Parathyroid adenoma (tissue), 2 donors: ENCODE measurements around the gene TPGS2.

Source experiments
- H2AFZ ChIP-seq: fragments of 300-600 bp; sonication (generic); one replicate; pipeline ENCODE4 v1.7.0; 2017; ENCODE audit warnings: antibody characterized with exemption, mild to moderate bottlenecking
- H3K27ac ChIP-seq: fragments of 300-600 bp; sonication (generic); one replicate; pipeline ENCODE4 v1.7.0; 2017
- H3K27me3 ChIP-seq: fragments of 300-600 bp; sonication (generic); one replicate; pipeline ENCODE4 v1.7.0; 2017; ENCODE audit warnings: low read length; ENCODE audit not compliant: control insufficient read depth, insufficient read depth
- H3K36me3 ChIP-seq: fragments of 300-600 bp; sonication (generic); one replicate; pipeline ENCODE4 v1.7.0; 2017; ENCODE audit warnings: low read length; ENCODE audit not compliant: control insufficient read depth, insufficient read depth
- H3K4me1 ChIP-seq: fragments of 300-600 bp; sonication (generic); one replicate; pipeline ENCODE4 v1.7.0; 2017; ENCODE audit warnings: control low read depth
- H3K4me2 ChIP-seq: fragments of 300-600 bp; sonication (generic); one replicate; pipeline ENCODE4 v1.7.0; 2017; ENCODE audit warnings: low read length
- H3K4me3 ChIP-seq: fragments of 300-600 bp; sonication (generic); one replicate; pipeline ENCODE4 v1.7.0; 2017; ENCODE audit warnings: low read depth, low read length
- H3K79me2 ChIP-seq: fragments of 300-600 bp; sonication (generic); one replicate; pipeline ENCODE4 v1.7.0; 2017; ENCODE audit warnings: control low read depth
- H3K9ac ChIP-seq: fragments of 300-600 bp; sonication (generic); one replicate; pipeline ENCODE4 v1.7.0; 2017; ENCODE audit warnings: mild to moderate bottlenecking
- H3K9me3 ChIP-seq: fragments of 300-600 bp; sonication (generic); one replicate; pipeline ENCODE4 v1.7.0; 2017; ENCODE audit warnings: low read length; ENCODE audit not compliant: control insufficient read depth
- TF ChIP-seq, protein P1 (sequence below): fragments of 300-600 bp; sonication (generic); IDR thresholded peaks from one replicate; pipeline ENCODE4 v1.7.0; 2017; ENCODE audit warnings: antibody characterized with exemption, mild to moderate bottlenecking
- donor health status: primary hyperparathyroidism.

The TPGS2 gene

DNA sequence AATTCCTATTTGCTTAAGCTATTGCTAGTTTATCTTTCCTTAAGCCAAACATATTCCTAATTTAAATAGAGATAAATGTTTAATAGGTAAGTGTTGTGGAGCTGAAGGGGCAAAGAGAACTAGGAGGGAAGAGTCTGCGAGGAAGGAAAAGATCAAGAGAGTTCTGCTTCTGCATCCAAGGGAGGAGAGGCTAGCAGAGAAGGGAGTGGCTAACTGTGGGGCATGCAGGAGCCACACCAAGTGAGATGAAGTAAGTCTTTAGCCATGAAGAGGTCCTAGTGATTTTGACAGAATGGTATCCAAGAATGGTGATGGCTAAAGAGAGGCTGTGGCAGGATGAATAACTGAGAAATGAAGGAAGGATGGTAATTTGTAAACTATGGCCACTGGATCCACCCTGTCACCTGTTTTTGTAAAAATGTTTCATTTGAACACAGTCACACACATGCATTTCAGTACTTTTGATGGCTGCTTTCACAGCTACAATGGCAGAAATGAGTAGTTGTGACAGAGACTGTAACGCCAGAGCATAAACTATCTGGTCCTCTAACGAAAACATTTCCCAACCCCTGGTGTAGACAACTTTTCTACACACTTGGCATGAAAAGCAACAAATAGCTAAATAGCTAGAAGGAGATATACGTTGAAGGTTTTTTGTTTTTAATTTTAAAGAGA, 15.6 kb downstream of the TPGS2 start:
- TF ChIP-seq, protein P1, sequence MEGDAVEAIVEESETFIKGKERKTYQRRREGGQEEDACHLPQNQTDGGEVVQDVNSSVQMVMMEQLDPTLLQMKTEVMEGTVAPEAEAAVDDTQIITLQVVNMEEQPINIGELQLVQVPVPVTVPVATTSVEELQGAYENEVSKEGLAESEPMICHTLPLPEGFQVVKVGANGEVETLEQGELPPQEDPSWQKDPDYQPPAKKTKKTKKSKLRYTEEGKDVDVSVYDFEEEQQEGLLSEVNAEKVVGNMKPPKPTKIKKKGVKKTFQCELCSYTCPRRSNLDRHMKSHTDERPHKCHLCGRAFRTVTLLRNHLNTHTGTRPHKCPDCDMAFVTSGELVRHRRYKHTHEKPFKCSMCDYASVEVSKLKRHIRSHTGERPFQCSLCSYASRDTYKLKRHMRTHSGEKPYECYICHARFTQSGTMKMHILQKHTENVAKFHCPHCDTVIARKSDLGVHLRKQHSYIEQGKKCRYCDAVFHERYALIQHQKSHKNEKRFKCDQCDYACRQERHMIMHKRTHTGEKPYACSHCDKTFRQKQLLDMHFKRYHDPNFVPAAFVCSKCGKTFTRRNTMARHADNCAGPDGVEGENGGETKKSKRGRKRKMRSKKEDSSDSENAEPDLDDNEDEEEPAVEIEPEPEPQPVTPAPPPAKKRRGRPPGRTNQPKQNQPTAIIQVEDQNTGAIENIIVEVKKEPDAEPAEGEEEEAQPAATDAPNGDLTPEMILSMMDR = no peak
- no peak overlapping the region for H2AFZ ChIP-seq
- no peaks in the 10 kb centered on the region for H3K27me3 ChIP-seq
- H3K9ac ChIP-seq = no peak overlapping the region
- no peak overlapping the region for H3K4me2 ChIP-seq
- no peak overlapping the region for H3K4me3 ChIP-seq
- no peaks in the 10 kb centered on the region for H3K4me1 ChIP-seq
- H3K27ac ChIP-seq = no peak overlapping the region
- H3K9me3 ChIP-seq = no peaks in the 10 kb centered on the region
- H3K79me2 ChIP-seq = no peaks in the 10 kb centered on the region
- no peaks in the 10 kb centered on the region for H3K36me3 ChIP-seq

DNA sequence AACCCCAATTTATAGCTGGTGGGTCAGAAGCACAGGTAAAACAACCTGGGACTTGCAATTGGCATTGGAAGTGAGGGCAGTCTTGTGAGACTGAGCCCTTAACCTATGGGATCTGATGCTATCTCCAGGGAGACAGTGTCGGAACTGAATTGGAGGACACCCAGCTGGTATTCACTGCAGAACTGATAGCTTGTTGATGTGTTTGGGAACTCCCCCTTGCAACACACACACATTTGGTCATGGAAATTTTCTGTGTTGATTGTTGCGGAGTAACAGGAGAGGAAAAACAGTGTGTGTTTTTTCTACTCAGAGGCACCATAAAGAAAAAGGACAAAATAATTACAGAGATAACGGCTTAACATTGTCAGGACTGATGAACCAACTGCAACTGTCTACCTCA, 16.1 kb downstream of the TPGS2 start:
- no peak overlapping the region for H3K27ac ChIP-seq
- no peak overlapping the region for H3K4me3 ChIP-seq
- H3K36me3 ChIP-seq = no peaks in the 10 kb centered on the region
- TF ChIP-seq, protein P1 = no peak
- no peak overlapping the region for H3K4me2 ChIP-seq
- no peak overlapping the region for H3K9ac ChIP-seq
- no peaks in the 10 kb centered on the region for H3K27me3 ChIP-seq
- no peaks in the 10 kb centered on the region for H3K9me3 ChIP-seq
- H2AFZ ChIP-seq = no peak overlapping the region
- no peaks in the 10 kb centered on the region for H3K4me1 ChIP-seq
- no peaks in the 10 kb centered on the region for H3K79me2 ChIP-seq

DNA sequence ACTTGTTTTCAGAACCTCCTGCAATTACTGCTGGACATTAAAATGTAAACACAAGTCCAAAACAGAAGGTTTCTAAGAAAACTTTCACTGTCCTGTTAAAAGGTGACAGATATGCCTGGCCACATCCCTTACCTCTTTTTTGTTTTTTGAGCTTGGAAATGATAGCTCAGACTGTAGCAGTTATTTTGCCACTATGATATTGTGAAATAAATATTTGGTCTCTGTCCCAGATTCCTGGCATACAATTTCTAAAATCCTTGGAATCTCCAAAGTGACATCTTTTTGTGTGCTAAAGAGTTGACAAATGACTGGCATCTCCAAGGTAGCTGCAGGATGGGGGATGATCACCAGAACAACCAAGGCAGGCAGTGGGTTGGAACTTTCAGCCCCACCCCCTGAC, 16.8 kb downstream of the TPGS2 start:
- no peak overlapping the region for H2AFZ ChIP-seq
- no peak overlapping the region for H3K27ac ChIP-seq
- no peaks in the 10 kb centered on the region for H3K79me2 ChIP-seq
- TF ChIP-seq, protein P1 = no peak
- H3K4me1 ChIP-seq = no peaks in the 10 kb centered on the region
- no peaks in the 10 kb centered on the region for H3K36me3 ChIP-seq
- no peak overlapping the region for H3K9ac ChIP-seq
- no peaks in the 10 kb centered on the region for H3K9me3 ChIP-seq
- H3K27me3 ChIP-seq = no peaks in the 10 kb centered on the region
- H3K4me3 ChIP-seq = no peak overlapping the region
- no peak overlapping the region for H3K4me2 ChIP-seq

DNA sequence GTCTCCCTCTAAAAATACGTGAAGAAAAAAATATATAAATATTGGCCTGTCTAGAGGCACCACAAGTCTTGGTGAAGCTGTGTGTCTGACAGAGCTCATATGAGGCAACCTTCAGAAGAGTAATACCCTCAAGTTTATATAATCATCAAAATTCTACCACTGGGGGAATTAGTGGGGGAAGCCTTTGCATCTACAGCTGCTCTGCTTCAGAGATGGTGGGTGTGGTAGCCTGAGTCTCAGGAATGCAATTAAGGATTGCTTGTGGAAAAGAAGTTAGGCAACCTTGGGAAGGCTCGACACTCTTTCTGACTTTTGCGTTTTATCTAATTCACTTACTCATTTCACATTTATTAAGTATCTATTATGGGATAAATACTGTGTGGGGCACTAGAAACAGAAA, 17.4 kb downstream of the TPGS2 start:
- Histone ChIP-seq H3K27ac (no peak overlapping the region), H3K9ac (no peak overlapping the region), H3K79me2 (no peaks in the 10 kb centered on the region), H3K9me3 (no peaks in the 10 kb centered on the region), H3K27me3 (no peaks in the 10 kb centered on the region), H3K4me1 (no peaks in the 10 kb centered on the region), H3K36me3 (no peaks in the 10 kb centered on the region), H3K4me2 (no peak overlapping the region), H3K4me3 (no peak overlapping the region), H2AFZ (no peak overlapping the region)
- TF ChIP-seq, protein P1 = no peak
